ENCODE measurements around the gene ZBTB44. TPM values are rescaled to one million over a fixed set of nuclear protein-coding genes. Genes with fewer than 3 reads are reported as not detected.

The ZBTB44 gene
- total RNA-seq, 4 donors from 2014 or later: 48.8 to 72.3 (median 60.1) TPM

DNA sequence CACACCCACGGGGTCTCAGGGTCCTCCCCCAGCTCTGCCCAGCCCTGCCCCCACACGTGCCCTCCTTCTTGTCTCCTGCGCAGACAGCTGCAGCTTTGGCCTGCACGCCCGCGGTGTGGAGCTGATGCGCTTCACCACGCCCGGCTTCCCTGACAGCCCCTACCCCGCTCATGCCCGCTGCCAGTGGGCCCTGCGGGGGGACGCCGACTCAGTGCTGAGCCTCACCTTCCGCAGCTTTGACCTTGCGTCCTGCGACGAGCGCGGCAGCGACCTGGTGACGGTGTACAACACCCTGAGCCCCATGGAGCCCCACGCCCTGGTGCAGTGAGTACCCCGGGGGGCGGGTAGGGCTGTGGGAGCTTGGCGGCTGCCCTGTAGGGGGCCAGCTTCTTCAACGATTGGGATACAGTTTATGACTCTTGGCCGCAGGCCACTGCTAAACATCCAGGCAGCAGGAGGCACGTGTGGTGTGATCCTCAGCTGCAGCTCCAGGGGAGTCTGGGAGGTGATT is 124.3 kb downstream of the ZBTB44 start:
- no peaks in the 10 kb centered on the region for H3K36me3 ChIP-seq
- H3K9me3 ChIP-seq: no peaks in the 10 kb centered on the region
- TF ChIP-seq EP300 (IDR thresholded peaks at IDR 0.05): no peak
- TF ChIP-seq POLR2AphosphoS5 (IDR thresholded peaks at IDR 0.05): no peak
- no peak for TF ChIP-seq POLR2A (IDR thresholded peaks at IDR 0.05)
- TF ChIP-seq CTCF (IDR thresholded peaks at IDR 0.05): no peak
- no peak overlapping the region for H3K4me3 ChIP-seq
- H3K27me3 ChIP-seq: no peaks in the 10 kb centered on the region
- no peak overlapping the region for H3K27ac ChIP-seq
- no peak for ATAC-seq
- H3K4me1 ChIP-seq: no peaks in the 10 kb centered on the region
- WGBS, 2 donors (ENCODE audit: low coverage in 1 of 2): no CpG with 5 or more reads among the region's 29 CpGs

- no peak overlapping the region for H3K4me3 ChIP-seq
Measured at GRCh38 chr11:130189492-130190210, 125.1 kb downstream of the ZBTB44 start.

GRCh38 chr11:130188585-130189347 is 126.0 kb downstream of the ZBTB44 start:
- no peaks in the 10 kb centered on the region for H3K36me3 ChIP-seq
- 67 to 75% methylated on average over 1 to 5 of the region's 19 CpGs for WGBS, 2 donors (ENCODE audit: low coverage in 1 of 2)
- no peaks in the 10 kb centered on the region for H3K4me1 ChIP-seq
- ATAC-seq: no peak
- no peak for TF ChIP-seq POLR2A (IDR thresholded peaks at IDR 0.05)
- TF ChIP-seq CTCF (IDR thresholded peaks at IDR 0.05): no peak
- no peak for TF ChIP-seq EP300 (IDR thresholded peaks at IDR 0.05)
- TF ChIP-seq POLR2AphosphoS5 (IDR thresholded peaks at IDR 0.05): no peak
- no peak overlapping the region for H3K4me3 ChIP-seq
- no peak overlapping the region for H3K27ac ChIP-seq
- no peaks in the 10 kb centered on the region for H3K27me3 ChIP-seq
- no peaks in the 10 kb centered on the region for H3K9me3 ChIP-seq

More at GRCh38 chr11:130189492-130190210, 125.1 kb downstream of the ZBTB44 start:
- H3K9me3 ChIP-seq: no peaks in the 10 kb centered on the region
- TF ChIP-seq POLR2AphosphoS5 (IDR thresholded peaks at IDR 0.05): no peak
- TF ChIP-seq CTCF (IDR thresholded peaks at IDR 0.05): no peak
- no peak for TF ChIP-seq EP300 (IDR thresholded peaks at IDR 0.05)
- TF ChIP-seq POLR2A (IDR thresholded peaks at IDR 0.05): no peak
- 68 to 92% methylated on average over 2 to 4 of the region's 32 CpGs for WGBS, 2 donors (ENCODE audit: low coverage in 1 of 2)
- H3K27me3 ChIP-seq: no peaks in the 10 kb centered on the region
- H3K4me1 ChIP-seq: no peaks in the 10 kb centered on the region
- no peaks in the 10 kb centered on the region for H3K36me3 ChIP-seq
- no peak for ATAC-seq
- no peak overlapping the region for H3K27ac ChIP-seq

DNA sequence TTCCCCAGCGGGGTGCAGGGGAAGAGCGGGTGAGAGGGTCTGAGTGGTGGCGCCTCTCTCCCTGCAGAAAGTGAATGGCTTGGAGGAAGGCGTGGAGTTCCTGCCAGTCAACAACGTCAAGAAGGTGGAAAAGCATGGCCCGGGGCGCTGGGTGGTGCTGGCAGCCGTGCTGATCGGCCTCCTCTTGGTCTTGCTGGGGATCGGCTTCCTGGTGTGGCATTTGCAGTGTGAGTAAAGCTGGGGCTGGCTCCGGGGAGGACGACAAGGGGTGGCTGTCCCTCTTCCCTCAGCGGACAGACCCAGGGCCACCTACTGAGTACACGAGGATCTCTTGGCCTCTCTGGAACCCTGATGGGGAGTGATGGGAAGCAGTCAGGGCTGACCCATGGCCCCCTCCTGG is 126.7 kb downstream of the ZBTB44 start:
- H3K27me3 ChIP-seq: no peaks in the 10 kb centered on the region
- H3K9me3 ChIP-seq: no peaks in the 10 kb centered on the region
- TF ChIP-seq POLR2AphosphoS5 (IDR thresholded peaks at IDR 0.05): no peak
- TF ChIP-seq POLR2A (IDR thresholded peaks at IDR 0.05): no peak
- no peak for TF ChIP-seq EP300 (IDR thresholded peaks at IDR 0.05)
- no peak for TF ChIP-seq CTCF (IDR thresholded peaks at IDR 0.05)
- no peaks in the 10 kb centered on the region for H3K36me3 ChIP-seq
- no peak overlapping the region for H3K4me3 ChIP-seq
- 96 to 100% methylated on average over 1 to 8 of the region's 14 CpGs for WGBS, 2 donors (ENCODE audit: low coverage in 1 of 2)
- no peak for ATAC-seq
- no peaks in the 10 kb centered on the region for H3K4me1 ChIP-seq
- no peak overlapping the region for H3K27ac ChIP-seq
